ENCODE measurements around the gene AGAP2.
"Not testable (repeated sequence)": the region's sequence is repeated elsewhere in the genome, so short reads cannot be mapped to it uniquely, and the experiment has no call there.

AGAP2 gene

DNA sequence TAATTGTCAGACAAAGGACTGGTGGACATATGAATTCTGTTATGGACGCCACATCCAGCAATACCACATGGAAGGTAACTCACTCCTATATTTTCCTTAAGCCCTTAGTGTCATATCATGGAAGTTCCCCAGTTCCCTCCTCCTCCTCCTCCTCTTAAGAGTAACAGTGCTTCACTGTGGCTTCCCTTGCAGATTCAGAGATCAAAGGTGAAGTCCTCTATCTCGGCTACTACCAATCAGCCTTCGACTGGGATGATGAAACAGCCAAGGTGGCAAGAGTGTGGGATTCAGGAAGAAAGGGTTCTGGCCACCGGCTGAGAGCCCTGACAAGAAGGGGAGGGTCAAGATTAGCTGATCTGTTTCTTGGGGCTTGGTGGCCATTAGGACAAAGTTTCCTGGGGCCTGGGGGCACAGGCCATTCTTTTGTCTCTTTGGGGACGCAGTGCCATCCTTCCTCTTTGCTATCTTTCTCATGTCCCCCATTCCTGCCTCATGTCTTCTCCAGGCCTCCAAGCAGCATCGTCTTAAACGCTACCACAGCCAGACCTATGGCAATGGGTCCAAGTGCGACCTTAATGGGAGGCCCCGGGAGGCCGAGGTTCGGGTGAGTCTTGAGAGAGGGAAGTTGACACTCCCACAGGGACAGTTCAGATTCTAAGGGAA, 42.6 kb downstream of the AGAP2 start:
- DNase-seq (ENCODE audit: low read depth, low spot score) = no peak

DNA sequence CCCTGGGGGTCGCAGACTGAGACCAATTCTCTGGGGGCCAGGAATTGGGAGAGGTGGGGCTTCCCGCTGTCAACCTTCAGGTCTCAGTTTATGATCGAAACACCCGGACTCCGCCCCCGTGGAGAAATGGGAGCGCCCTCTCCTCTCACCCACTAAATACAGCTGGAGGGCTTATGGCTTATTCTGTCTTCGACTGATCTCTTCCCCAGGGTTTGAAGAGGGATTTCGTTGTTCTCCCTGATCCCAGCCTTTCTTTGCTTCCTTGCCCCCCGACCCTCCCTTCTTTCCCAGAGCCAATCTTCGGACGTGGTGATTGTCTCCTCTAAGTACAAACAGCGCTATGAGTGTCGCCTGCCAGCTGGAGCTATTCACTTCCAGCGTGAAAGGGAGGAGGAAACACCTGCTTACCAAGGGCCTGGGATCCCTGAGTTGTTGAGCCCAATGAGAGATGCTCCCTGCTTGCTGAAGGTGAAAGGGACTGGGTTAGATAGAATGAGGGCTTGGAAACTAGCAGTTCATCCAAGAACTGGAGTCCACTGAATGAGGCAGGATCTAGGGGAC, 44.0 kb downstream of the AGAP2 start:
- DNase-seq (ENCODE audit: low read depth, low spot score) = no peak

DNA sequence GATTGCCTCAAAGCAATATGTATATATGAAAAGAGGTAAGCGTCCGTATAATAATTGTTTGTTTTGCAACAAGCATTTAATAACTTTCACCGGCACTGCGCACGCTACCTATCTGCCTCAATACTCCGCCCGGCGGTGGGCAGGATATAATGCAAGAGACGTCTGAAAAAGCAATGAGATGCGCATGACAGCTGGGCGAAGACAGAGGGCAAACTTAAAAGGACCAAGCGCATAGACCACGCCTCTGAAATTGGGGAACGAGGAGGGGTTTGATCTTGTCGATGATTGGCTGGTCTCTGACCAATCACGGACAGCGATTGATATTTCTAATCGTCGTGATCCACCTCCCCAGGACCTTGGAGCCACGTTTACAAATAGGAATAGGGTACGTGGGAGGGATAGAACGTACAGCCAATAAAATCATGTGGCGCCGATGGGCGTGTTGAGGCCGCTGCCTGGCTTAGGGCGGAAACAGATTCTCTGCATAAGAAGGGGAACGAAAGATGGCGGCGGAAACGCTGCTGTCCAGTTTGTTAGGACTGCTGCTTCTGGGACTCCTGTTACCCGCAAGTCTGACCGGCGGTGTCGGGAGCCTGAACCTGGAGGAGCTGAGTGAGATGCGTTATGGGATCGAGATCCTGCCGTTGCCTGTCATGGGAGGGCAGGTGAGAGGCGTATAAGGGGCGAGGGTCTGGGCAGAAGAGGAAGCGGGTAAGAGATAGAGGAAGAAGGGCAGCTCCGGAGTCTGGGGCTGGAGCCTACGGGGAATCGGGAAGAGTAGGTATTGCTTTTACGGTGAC, 44.7 kb downstream of the AGAP2 start, which contains the start of gene OS9:
Gene OS9 (plus strand): TSS at position 474 of the 800 bp plus-strand sequence. CDS start 30 bp downstream, at position 504.
- peak; percentile 100 for DNase-seq (ENCODE audit: low read depth, low spot score)

DNA sequence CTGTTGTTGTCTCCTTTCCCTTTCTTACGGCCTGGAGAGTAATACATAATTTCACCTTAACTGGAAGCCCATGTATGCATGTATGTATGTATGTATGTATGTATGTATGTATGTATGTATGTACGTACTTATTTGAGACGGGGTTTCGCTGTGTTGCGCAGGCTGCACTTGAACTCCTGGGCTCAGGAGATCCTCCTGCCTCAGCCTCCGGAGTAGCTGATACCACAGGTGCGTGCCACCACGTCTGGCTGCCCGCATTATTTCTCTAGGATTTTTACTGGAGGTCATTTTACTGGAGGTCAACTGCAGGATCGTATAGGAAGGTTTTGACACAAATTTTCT, 45.3 kb downstream of the AGAP2 start:
- no peak for DNase-seq (ENCODE audit: low read depth, low spot score)

DNA sequence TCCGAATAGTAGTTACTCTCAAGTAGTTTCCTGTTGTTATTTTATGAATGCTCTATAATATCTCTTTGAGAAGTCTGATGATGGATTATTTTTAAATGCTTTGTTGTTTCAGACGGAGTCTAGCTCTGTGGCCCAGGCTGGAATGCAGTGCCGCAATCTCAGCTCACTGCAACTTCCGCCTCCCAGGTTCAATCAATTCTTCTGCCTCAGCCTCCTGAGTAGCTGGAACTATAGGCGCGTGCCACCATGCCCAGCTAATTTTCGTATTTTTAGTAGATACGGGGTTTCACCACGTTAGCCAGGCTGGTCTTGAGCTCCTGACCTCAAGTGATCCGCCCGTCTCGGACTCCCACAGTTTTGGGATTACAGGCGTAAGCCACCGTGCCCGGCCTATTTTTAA, 46.0 kb downstream of the AGAP2 start:
- DNase-seq (ENCODE audit: low read depth, low spot score) = no peak

DNA sequence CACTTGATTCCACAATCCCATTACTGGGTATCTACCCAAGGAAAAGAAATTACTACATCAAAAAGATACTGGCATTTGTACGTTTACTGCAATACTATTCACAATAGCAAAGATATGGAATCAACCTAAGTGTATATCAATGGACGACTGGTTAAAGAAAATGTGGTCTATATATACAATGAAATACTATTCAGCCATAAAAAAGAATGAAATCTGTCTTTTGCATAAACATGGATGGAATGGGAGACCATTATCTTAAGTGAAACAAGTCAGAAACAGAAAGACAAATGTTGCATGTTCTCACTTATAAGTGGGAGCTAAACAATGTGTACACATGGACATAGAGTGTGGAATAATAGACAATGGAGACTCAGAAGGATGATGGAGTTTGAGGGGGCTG, 49.6 kb downstream of the AGAP2 start:
- DNase-seq (ENCODE audit: low read depth, low spot score) = no peak

DNA sequence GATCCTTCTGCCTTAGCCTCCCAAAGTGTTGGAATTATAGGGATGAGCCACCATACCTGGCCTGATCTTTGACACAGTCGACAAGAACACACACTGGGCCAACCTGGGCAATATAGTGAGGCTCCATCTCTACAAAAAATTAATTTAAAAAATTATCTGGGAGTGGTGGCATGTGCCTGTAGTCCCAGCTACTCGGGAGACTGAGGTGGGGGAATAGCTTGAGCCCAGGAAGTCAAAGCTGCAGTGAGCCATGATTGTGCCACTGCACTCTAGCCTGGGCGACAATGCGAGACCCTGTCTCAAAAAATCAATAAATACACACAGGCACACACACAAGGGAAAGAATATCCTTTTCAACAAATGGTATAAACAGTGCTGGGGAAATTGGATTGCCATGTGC, 50.7 kb downstream of the AGAP2 start:
- no peak for DNase-seq (ENCODE audit: low read depth, low spot score)

DNA sequence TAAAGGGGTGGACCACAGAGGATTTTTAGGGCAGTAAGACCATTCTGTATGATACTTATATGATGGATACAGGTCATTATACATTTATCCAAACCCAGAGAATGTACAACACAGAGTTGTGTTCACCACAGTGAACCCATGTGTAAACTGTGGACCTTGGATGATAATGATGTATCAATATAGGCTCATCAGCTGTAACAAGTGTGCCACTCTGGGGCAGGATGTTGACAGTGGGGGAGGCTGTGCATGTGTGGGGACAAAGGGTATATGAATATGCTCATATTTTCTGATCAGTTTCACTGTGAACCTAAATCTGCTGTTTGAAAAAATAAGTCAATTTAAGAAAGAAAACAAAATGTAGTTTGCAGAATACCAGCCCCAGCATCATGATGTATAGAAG, 58.8 kb downstream of the AGAP2 start:
- no peak for DNase-seq (ENCODE audit: low read depth, low spot score)

DNA sequence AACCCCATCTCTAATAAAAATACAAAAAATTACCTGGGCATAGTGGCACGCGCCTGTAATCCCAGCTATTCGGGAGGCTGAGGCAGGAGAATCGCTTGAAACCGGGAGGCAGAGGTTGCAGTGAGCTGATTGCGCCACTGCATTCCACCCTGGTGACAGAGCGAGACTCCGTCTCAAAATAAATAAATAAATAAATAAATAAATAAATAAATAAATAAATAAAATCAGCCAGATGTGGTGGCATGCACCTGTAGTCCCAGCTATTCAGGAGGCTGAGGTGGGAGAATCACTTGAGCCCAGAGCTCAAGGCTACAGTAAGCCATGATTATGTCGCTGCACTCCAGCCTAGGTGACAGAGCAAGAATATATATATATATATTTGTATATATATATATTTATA, 60.6 kb downstream of the AGAP2 start:
- DNase-seq (ENCODE audit: low read depth, low spot score) = not testable (repeated sequence)

DNA sequence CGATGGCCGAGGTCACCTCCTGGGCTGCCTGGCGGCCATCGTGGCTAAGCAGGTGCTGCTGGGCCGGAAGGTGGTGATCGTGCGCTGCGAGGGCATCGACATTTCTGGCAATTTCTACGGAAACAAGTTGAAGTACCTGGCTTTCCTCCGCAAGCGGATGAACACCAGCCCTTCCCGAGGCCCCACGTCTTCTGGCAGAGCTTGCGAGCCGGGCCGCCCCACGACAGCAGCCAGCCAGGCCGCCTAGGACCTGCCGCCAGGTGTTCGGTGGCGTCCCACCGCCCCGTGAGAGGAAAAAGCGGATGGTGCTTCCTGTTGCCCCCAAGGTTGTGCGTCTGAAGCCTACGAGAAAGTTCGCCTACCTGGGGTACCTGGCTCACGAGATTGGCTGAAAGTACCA, 63.9 kb downstream of the AGAP2 start:
- DNase-seq (ENCODE audit: low read depth, low spot score) = no peak

All from astrocyte of the hippocampus (primary cell).